H1 (cell line): ENCODE measurements around the gene HIPK2. TPM values are rescaled to one million over a fixed set of nuclear protein-coding genes. Genes with fewer than 3 reads are reported as not detected.

Source experiments
- CTCF ChIA-PET: fragments of 300-600 bp; sonication (Branson Sonifier 250); formaldehyde crosslinking; loops from one replicate; lab custom pipeline; 2021; ENCODE audit not compliant: partially characterized antibody; lab: Charles Lee
- POLR2A ChIA-PET: fragments of 300-600 bp; sonication (Branson Sonifier 250); formaldehyde crosslinking; loops from one replicate; lab custom pipeline; 2021; ENCODE audit warnings: inconsistent platforms; ENCODE audit not compliant: partially characterized antibody; lab: Charles Lee
- DNase-seq, 2 experiments: peaks; one replicate each; pipeline versions ENCODE4 v3.0.0 to v3.0.0-alpha.2; 2010 to 2022; ENCODE audit warnings: low spot score in 2 of 2, low read depth in 1 of 2, mixed read lengths in 1 of 2
- FAIRE-seq: peaks from 2 replicates; lab custom pipeline; 2011; peaks lifted over from hg19 to GRCh38; lab: Jason Lieb, UNC
- H2AFZ ChIP-seq: 2 replicates; pipeline ENCODE4 v1.8.1; 2012; ENCODE audit warnings: low read length, inconsistent platforms
- H2AK5ac ChIP-seq: 2 replicates; pipeline ENCODE4 v1.6.1; 2013; ENCODE audit warnings: low read depth, low read length
- H2BK120ac ChIP-seq: replicated peaks from 2 replicates; pipeline ENCODE3; 2013; ENCODE audit warnings: low read depth, low read length, inconsistent platforms
- H2BK12ac ChIP-seq: 2 replicates; pipeline ENCODE4 v1.6.1; 2013; ENCODE audit warnings: low read depth, low read length
- H2BK15ac ChIP-seq: 2 replicates; pipeline ENCODE4 v1.6.1; 2013; ENCODE audit warnings: low read length
- H2BK20ac ChIP-seq: 2 replicates; pipeline ENCODE4 v1.6.1; 2013; ENCODE audit warnings: low read length
- H2BK5ac ChIP-seq: 2 replicates; pipeline ENCODE4 v1.6.1; 2013; ENCODE audit warnings: low read depth, low read length
- H3K14ac ChIP-seq: 2 replicates; pipeline ENCODE4 v1.6.1; 2013; ENCODE audit warnings: inconsistent platforms; ENCODE audit not compliant: insufficient read length
- H3K18ac ChIP-seq: 2 replicates; pipeline ENCODE4 v1.6.1; 2013; ENCODE audit warnings: low read length; ENCODE audit errors: extremely low read depth
- H3K23ac ChIP-seq: 2 replicates; pipeline ENCODE4 v1.6.1; 2013; ENCODE audit warnings: inconsistent platforms; ENCODE audit not compliant: insufficient read length
- H3K23me2 ChIP-seq: 2 replicates; pipeline ENCODE4 v1.6.1; 2013; ENCODE audit warnings: low read depth, low read length
- H3K27ac ChIP-seq: 2 replicates; pipeline ENCODE4 v1.6.1; 2011; ENCODE audit warnings: low read depth, low read length, inconsistent platforms
- H3K27me3 ChIP-seq, 4 experiments: replicated peaks in 1 of 4; 1 replicate in 1 of 4; 2 replicates in 3 of 4; pipeline versions ENCODE4 v1.6.1 to v1.8.1; 2011 to 2013; ENCODE audit warnings: low read length in 3 of 4, mild to moderate bottlenecking in 3 of 4, inconsistent platforms in 2 of 4, mixed read lengths in 2 of 4, moderate library complexity in 1 of 4; ENCODE audit not compliant: control insufficient read depth in 3 of 4, insufficient read depth in 3 of 4; ENCODE audit errors: extremely low read depth in 1 of 4
- H3K36me3 ChIP-seq, 4 experiments: 2 replicates each; pipeline versions ENCODE4 v1.6.1 to v1.8.1; 2011 to 2013; ENCODE audit warnings: mild to moderate bottlenecking in 4 of 4, low read length in 3 of 4, moderate library complexity in 2 of 4, control low read depth in 1 of 4, inconsistent platforms in 1 of 4; ENCODE audit not compliant: insufficient read depth in 4 of 4, control insufficient read depth in 2 of 4
- H3K4ac ChIP-seq: replicated peaks from 2 replicates; pipeline ENCODE3; 2013; ENCODE audit warnings: low read length, low read depth, mixed read lengths, inconsistent platforms; ENCODE audit not compliant: insufficient read length
- H3K4me1 ChIP-seq, 4 experiments: replicated peaks in 1 of 4; 1 replicate in 1 of 4; 2 replicates in 3 of 4; pipeline versions ENCODE4 v1.6.1 to v1.8.1; 2011 to 2013; ENCODE audit warnings: low read length in 3 of 4, inconsistent platforms in 2 of 4, mixed read lengths in 1 of 4; ENCODE audit not compliant: insufficient read depth in 4 of 4, control insufficient read depth in 3 of 4
- H3K4me2 ChIP-seq, 2 experiments: 2 replicates each; pipeline versions ENCODE4 v1.6.1 to v1.8.1; 2011 to 2013; ENCODE audit warnings: low read depth in 2 of 2, low read length in 2 of 2, control low read depth in 1 of 2, inconsistent platforms in 1 of 2, mild to moderate bottlenecking in 1 of 2; ENCODE audit not compliant: insufficient read depth in 1 of 2
- H3K4me3 ChIP-seq, 4 experiments: fragments of 200-600, 300-600 bp in 1 of 4; sonication (generic), shearing (Covaris generic), sonication (Bioruptor Twin) in 1 of 4; 2 replicates each; pipeline versions ENCODE4 v1.5.1 to v1.8.1; 2011 to 2016; ENCODE audit warnings: low read length in 4 of 4, low read depth in 3 of 4, control low read depth in 2 of 4, inconsistent platforms in 2 of 4, mild to moderate bottlenecking in 2 of 4, mixed read lengths in 1 of 4, moderate library complexity in 1 of 4; ENCODE audit not compliant: insufficient read depth in 2 of 4; ENCODE audit errors: extremely low read depth in 1 of 4
- H3K56ac ChIP-seq: replicated peaks from 2 replicates; pipeline ENCODE3; 2013; ENCODE audit warnings: low read depth, mild to moderate bottlenecking, mixed read lengths, low read length, inconsistent platforms; ENCODE audit not compliant: insufficient read length
- H3K79me1 ChIP-seq: 2 replicates; pipeline ENCODE4 v1.6.1; 2013; ENCODE audit warnings: low read depth, low read length, control low read depth
- H3K79me2 ChIP-seq, 2 experiments: 2 replicates each; pipeline versions ENCODE4 v1.6.1 to v1.8.1; 2012 to 2013; ENCODE audit warnings: low read length in 2 of 2, mild to moderate bottlenecking in 2 of 2, inconsistent platforms in 1 of 2; ENCODE audit not compliant: insufficient read depth in 2 of 2, control insufficient read depth in 1 of 2
- H3K9ac ChIP-seq, 4 experiments: replicated peaks in 1 of 4; 1 replicate in 1 of 4; 2 replicates in 3 of 4; pipeline versions ENCODE4 v1.6.1 to v1.8.1; 2011 to 2013; ENCODE audit warnings: low read depth in 3 of 4, low read length in 3 of 4, control low read depth in 2 of 4, mild to moderate bottlenecking in 2 of 4, moderate library complexity in 2 of 4, inconsistent platforms in 1 of 4; ENCODE audit errors: extremely low read depth in 1 of 4
- H3K9me3 ChIP-seq, 2 experiments: 2 replicates each; pipeline versions ENCODE4 v1.6.1 to v1.8.1; 2012 to 2013; ENCODE audit warnings: mild to moderate bottlenecking in 2 of 2, moderate library complexity in 2 of 2, control low read depth in 1 of 2, inconsistent platforms in 1 of 2, low read depth in 1 of 2, low read length in 1 of 2, mixed read lengths in 1 of 2; ENCODE audit not compliant: insufficient read depth in 2 of 2
- H4K20me1 ChIP-seq, 2 experiments: replicated peaks in 1 of 2; 2 replicates each; pipeline versions ENCODE3 to v1.8.1; 2011 to 2013; ENCODE audit warnings: inconsistent platforms in 2 of 2, low read length in 2 of 2, mild to moderate bottlenecking in 1 of 2; ENCODE audit not compliant: insufficient read depth in 2 of 2, control insufficient read depth in 1 of 2
- H4K5ac ChIP-seq: 2 replicates; pipeline ENCODE4 v1.6.1; 2013; ENCODE audit warnings: low read length, low read depth, mixed read lengths, inconsistent platforms; ENCODE audit not compliant: insufficient read length
- H4K8ac ChIP-seq: 2 replicates; pipeline ENCODE4 v1.8.0; 2013; ENCODE audit warnings: mild to moderate bottlenecking, moderate library complexity, low read length, inconsistent platforms; ENCODE audit not compliant: insufficient read depth; ENCODE audit errors: extremely low read depth
- H4K91ac ChIP-seq: replicated peaks from 2 replicates; pipeline ENCODE3; 2013; ENCODE audit warnings: low read length, mixed read lengths, inconsistent platforms; ENCODE audit not compliant: insufficient read length
- ASH2L ChIP-seq: fragments of 200-600, 300-600 bp; sonication (generic); IDR thresholded peaks from one replicate; pipeline ENCODE4 v1.7.1; 2017; ENCODE audit warnings: low read length
- CREB1 ChIP-seq: IDR thresholded peaks from 2 replicates; pipeline ENCODE4 v1.6.1; 2012; ENCODE audit warnings: inconsistent platforms
- HDAC6 ChIP-seq: IDR thresholded peaks from one replicate; pipeline ENCODE4 v1.7.1; 2012; ENCODE audit warnings: low read depth, mild to moderate bottlenecking, inconsistent platforms, low read length, moderate library complexity
- MAX ChIP-seq: IDR thresholded peaks from 2 replicates; pipeline ENCODE4 v1.6.1; 2012; ENCODE audit warnings: inconsistent platforms
- NRF1 ChIP-seq: IDR thresholded peaks from 2 replicates; pipeline ENCODE4 v1.6.1; 2011; ENCODE audit warnings: mild to moderate bottlenecking, low read depth, low read length, improper control_type of control experiment
- SAP30 ChIP-seq: fragments of 300-600 bp; sonication (generic); IDR thresholded peaks from 2 replicates; pipeline ENCODE4 v1.7.1; 2012; ENCODE audit warnings: low read length, moderate library complexity, mild to moderate bottlenecking, inconsistent platforms; ENCODE audit not compliant: insufficient read depth, insufficient replicate concordance
- TCF12 ChIP-seq: IDR thresholded peaks from 2 replicates; pipeline ENCODE4 v1.6.1; 2011; ENCODE audit warnings: low read depth, mild to moderate bottlenecking, low read length
- YY1 ChIP-seq: IDR thresholded peaks from 2 replicates; pipeline ENCODE4 v1.6.1; 2011; ENCODE audit warnings: low read depth, mild to moderate bottlenecking, low read length
- WGBS, 2 experiments: shearing (Covaris generic) in 1 of 2; methylation state at CpG; one replicate each; pipeline versions ENCODE4 v1.1.6 to v1.1.7; 2013 to 2015; ENCODE audit warnings: low lambda C conversion rate in 2 of 2, mixed read lengths in 2 of 2, inconsistent platforms in 1 of 2, low coverage in 1 of 2, missing lambda C conversion rate in 1 of 2; ENCODE audit not compliant: insufficient replicate concordance in 2 of 2, insufficient coverage in 1 of 2, insufficient read length in 1 of 2; ENCODE audit errors: extremely low coverage in 1 of 2, missing lambda C conversion rate in 1 of 2; 5-methylcytosine and 5-hydroxymethylcytosine counted together
- polyA plus RNA-seq, 7 experiments: library from polyadenylated mRNA; depleted of rRNA in 3 of 7; stranded (reverse) in 5 of 7; unstranded in 2 of 7; fragments of >200 nt in 5 of 7; fragments of 200-250 nt in 2 of 7; gene quantifications; 1 replicate in 5 of 7; 2 replicates in 1 of 7; 4 replicates in 1 of 7; pipeline versions ENCODE4 v1.2.1 to v1.2.3, GENCODE V29; 2011 to 2013; ENCODE audit warnings: missing spikeins in 2 of 7, mixed read lengths in 2 of 7
- total RNA-seq: library from RNA; stranded (reverse); fragmentation: NEBNext Ultra II Directional; extraction: Animal tissue kit (Norgen Biotek cat#: 25700); gene quantifications from 2 replicates; pipeline ENCODE4 v1.2.1, GENCODE V29; 2021
- TF ChIP-seq, protein P1 (sequence below): IDR thresholded peaks from 2 replicates; pipeline ENCODE4 v1.6.1; 2012; ENCODE audit warnings: low read length, inconsistent platforms
- TF ChIP-seq, protein P2 (sequence below): IDR thresholded peaks from 2 replicates; pipeline ENCODE4 v1.6.1; 2011; ENCODE audit warnings: low read depth, mild to moderate bottlenecking, low read length; ENCODE audit not compliant: insufficient read depth

The HIPK2 gene
- total and polyA plus RNA-seq, 2 of the 8 experiments (the other 6 are each of a cell fraction or from before 2014, with no cell fraction given): 8.3 to 24.3 TPM

GRCh38 chr7:139587535-139587934 is 190.3 kb downstream of the HIPK2 start:
- no peak for FAIRE-seq
- no peak overlapping the region for H4K5ac ChIP-seq
- H3K36me3 ChIP-seq: no peaks in the 10 kb centered on the region
- H3K14ac ChIP-seq: no peak overlapping the region
- H3K27me3 ChIP-seq: no peaks in the 10 kb centered on the region
- DNase-seq: no peak
- H2AFZ ChIP-seq: no peak overlapping the region
- H4K8ac ChIP-seq: no peak overlapping the region
- H3K79me1 ChIP-seq: no peaks in the 10 kb centered on the region
- H3K79me2 ChIP-seq: no peaks in the 10 kb centered on the region
- no peak overlapping the region for H3K4me2 ChIP-seq
- H3K18ac ChIP-seq: no peak overlapping the region
- H2AK5ac ChIP-seq: no peak overlapping the region
- no peak overlapping the region for H3K23ac ChIP-seq
- 89% methylated on average over 7 of the region's 7 CpGs; no CpG with 5 or more reads in 1 of the 2 experiments for WGBS, 2 experiments
- TF ChIP-seq NRF1 (no peak), YY1 (no peak), SAP30 (no peak), MAX (no peak), CREB1 (no peak), TCF12 (no peak), ASH2L (no peak), HDAC6 (no peak)
- TF ChIP-seq, protein P1, sequence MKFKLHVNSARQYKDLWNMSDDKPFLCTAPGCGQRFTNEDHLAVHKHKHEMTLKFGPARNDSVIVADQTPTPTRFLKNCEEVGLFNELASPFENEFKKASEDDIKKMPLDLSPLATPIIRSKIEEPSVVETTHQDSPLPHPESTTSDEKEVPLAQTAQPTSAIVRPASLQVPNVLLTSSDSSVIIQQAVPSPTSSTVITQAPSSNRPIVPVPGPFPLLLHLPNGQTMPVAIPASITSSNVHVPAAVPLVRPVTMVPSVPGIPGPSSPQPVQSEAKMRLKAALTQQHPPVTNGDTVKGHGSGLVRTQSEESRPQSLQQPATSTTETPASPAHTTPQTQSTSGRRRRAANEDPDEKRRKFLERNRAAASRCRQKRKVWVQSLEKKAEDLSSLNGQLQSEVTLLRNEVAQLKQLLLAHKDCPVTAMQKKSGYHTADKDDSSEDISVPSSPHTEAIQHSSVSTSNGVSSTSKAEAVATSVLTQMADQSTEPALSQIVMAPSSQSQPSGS: no peak
- TF ChIP-seq, protein P2, sequence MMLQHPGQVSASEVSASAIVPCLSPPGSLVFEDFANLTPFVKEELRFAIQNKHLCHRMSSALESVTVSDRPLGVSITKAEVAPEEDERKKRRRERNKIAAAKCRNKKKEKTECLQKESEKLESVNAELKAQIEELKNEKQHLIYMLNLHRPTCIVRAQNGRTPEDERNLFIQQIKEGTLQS: no peak
- TF ChIP-seq, all 59 proteins: peak for 0
- Histone ChIP-seq H3K9me3 (no peaks in the 10 kb centered on the region), H3K4me1 (no peaks in the 10 kb centered on the region; a peak in 1 of 7 replicates), H2BK12ac (no peak overlapping the region), H3K4me3 (no peak overlapping the region), H3K56ac (no peak overlapping the region), H2BK20ac (no peak overlapping the region), H4K91ac (no peak overlapping the region), H3K9ac (no peak overlapping the region), H2BK15ac (no peak overlapping the region), H4K20me1 (no peaks in the 10 kb centered on the region), H3K4ac (no peak overlapping the region), H3K23me2 (no peaks in the 10 kb centered on the region), H2BK120ac (no peak overlapping the region), H3K27ac (no peak overlapping the region), H2BK5ac (no peak overlapping the region)
- ChIA-PET POLR2A (no interaction called here), CTCF (interaction anchor here (0.7 to 5.0 kb wide), 5 partner anchors 14 to 415 kb away, joined by 3 to 51 read pairs (median 3); no protein-coding TSS in a partner anchor)
